Measurements from ENCODE around the gene KCNQ4.

DNA sequence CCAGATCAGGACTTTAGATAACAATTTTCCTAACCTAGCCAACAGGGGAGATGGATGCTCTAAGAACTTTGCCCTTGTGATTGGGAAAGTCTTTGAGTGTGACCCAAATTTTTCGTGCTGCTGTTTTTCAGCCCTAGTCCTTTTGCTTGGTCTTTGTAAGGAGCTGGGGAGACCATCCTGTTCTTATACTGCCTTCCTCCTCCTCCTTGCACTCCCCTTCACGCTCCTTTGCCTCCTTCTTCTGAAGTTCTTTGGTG lies 5.7 kb downstream of the KCNQ4 start:
- TF ChIP-seq POLR2A (IDR thresholded peaks at IDR 0.05; ENCODE audit: low read length): no peak
- no peak for TF ChIP-seq GATA1 (IDR thresholded peaks at IDR 0.05; ENCODE audit: low read depth, low read length)
